Measurements from ENCODE around the gene PRIM1. TPM values are rescaled to one million over a fixed set of nuclear protein-coding genes. Genes with fewer than 3 reads are reported as not detected.

PRIM1 gene
- total and polyA plus RNA-seq, 2 of the 13 experiments (the other 11 are each of a cell fraction or from before 2014, with no cell fraction given), result 30.0 to 47.3 TPM

GRCh38 chr12:56751712-56752598 lies at the start of gene PRIM1 (continued):
- TF ChIP-seq FOXP4 (CRISPR knock-in tag; IDR thresholded peaks at IDR 0.05) (no peak), FOXK1 (CRISPR knock-in tag; IDR thresholded peaks at IDR 0.05; ENCODE audit: borderline replicate concordance, low read depth) (peak; percentile 60; the same call in 1 of the 2 replicates), KLF13 (CRISPR knock-in tag; IDR thresholded peaks at IDR 0.05) (no peak), ATAD3A (CRISPR knock-in tag; IDR thresholded peaks at IDR 0.05) (no peak), CREB1 (IDR thresholded peaks at IDR 0.05) (no peak), CREB1 (CRISPR knock-in tag; IDR thresholded peaks at IDR 0.05) (no peak), JUN (CRISPR knock-in tag; IDR thresholded peaks at IDR 0.05) (no peak), ZNF12 (CRISPR knock-in tag; IDR thresholded peaks at IDR 0.05) (no peak), ARID5B (CRISPR knock-in tag; IDR thresholded peaks at IDR 0.05) (no peak), SIX1 (CRISPR knock-in tag; IDR thresholded peaks at IDR 0.05; ENCODE audit: borderline replicate concordance) (no peak), RBAK (CRISPR knock-in tag; IDR thresholded peaks at IDR 0.05) (no peak), MXD3 (CRISPR knock-in tag; IDR thresholded peaks at IDR 0.05) (no peak), TRAFD1 (CRISPR knock-in tag; IDR thresholded peaks at IDR 0.05; ENCODE audit: borderline replicate concordance) (no peak), ZNF562 (CRISPR knock-in tag; IDR thresholded peaks at IDR 0.05; ENCODE audit: borderline replicate concordance) (no peak), ZBTB7A (CRISPR knock-in tag; IDR thresholded peaks at IDR 0.05) (no peak), KDM1A (CRISPR knock-in tag; IDR thresholded peaks at IDR 0.05) (no peak), ZBTB26 (CRISPR knock-in tag; IDR thresholded peaks at IDR 0.05; ENCODE audit: borderline replicate concordance) (no peak), ZNF619 (CRISPR knock-in tag; IDR thresholded peaks at IDR 0.05) (peak; percentile 74; the same call in 1 of the 2 replicates), ATM (IDR thresholded peaks at IDR 0.05; ENCODE audit: borderline replicate concordance) (no peak), ZNF20 (CRISPR knock-in tag; IDR thresholded peaks at IDR 0.05) (no peak), JUNB (CRISPR knock-in tag; IDR thresholded peaks at IDR 0.05; ENCODE audit: borderline replicate concordance) (no peak)
